SK-N-SH treated with all-trans-retinoic acid at 6 μM for 48 hours (cell line): ENCODE data around the gene NOLC1.

ENCODE experiments used
- CREB5 ChIP-seq: fragments of 250-450 bp; sonication (Bioruptor Pico); IDR thresholded peaks from 2 replicates; pipeline ENCODE4 v1.5.1; 2020; ENCODE audit warnings: low read depth, mild to moderate bottlenecking, moderate library complexity
- TSHZ2 ChIP-seq: fragments of 250-450 bp; sonication (Bioruptor Pico); IDR thresholded peaks from 2 replicates; pipeline ENCODE4 v1.5.0; 2020; ENCODE audit warnings: mild to moderate bottlenecking, moderate library complexity

- no peak for TF ChIP-seq TSHZ2
- no peak for TF ChIP-seq CREB5 (CRISPR knock-in tag)
These were observed 36.4 kb upstream of the NOLC1 start for GRCh38 chr10:102115775-102116174.
